ENCODE results near the gene ARL4D. TPM values are rescaled to one million over a fixed set of nuclear protein-coding genes. Genes with fewer than 3 reads are reported as not detected.

Gene ARL4D
- total and polyA plus RNA-seq, 8 donors = 1.2 to 3.9 (median 1.8) TPM

GRCh38 chr17:43380307-43380706 lies 18.5 kb upstream of the ARL4D start:
- no peaks in the 10 kb centered on the region for H3K36me3 ChIP-seq
- no peaks in the 10 kb centered on the region for H3K4me1 ChIP-seq
- no peak overlapping the region for H3K4me3 ChIP-seq
- TF ChIP-seq CTCF (IDR thresholded peaks at IDR 0.05) = no peak
- H3K27me3 ChIP-seq = no peaks in the 10 kb centered on the region
- no peak overlapping the region for H3K27ac ChIP-seq
- ATAC-seq (no peak), FAIRE-seq (no peak), DNase-seq (no peak)
- peaks cover 0 to 3% (median 0%) of the 10 kb centered on the region in 4 donors for H3K9me3 ChIP-seq
- intact Hi-C loops (cut with DNase I) = no loop called here
- WGBS, 2 donors = 97 to 100% methylated on average over 5 of the region's 5 CpGs

- H3K36me3 ChIP-seq = no peaks in the 10 kb centered on the region
- ATAC-seq = peak; percentile 83 to 95 (median 92)
- peaks cover 0 to 3% (median 0%) of the 10 kb centered on the region in 4 donors for H3K9me3 ChIP-seq
- H3K4me1 ChIP-seq = no peaks in the 10 kb centered on the region
- 34 to 43% methylated on average over 3 of the region's 3 CpGs for WGBS, 2 donors
- no peak overlapping the region for H3K4me3 ChIP-seq
- H3K27ac ChIP-seq = peak overlapping the region; percentile 18 to 68 (median 62)
- FAIRE-seq = no peak
- intact Hi-C loops (cut with DNase I) = no loop called here
- peak in 5 of 6 donors; percentile 82 to 93 (median 89) for DNase-seq
- H3K27me3 ChIP-seq = no peaks in the 10 kb centered on the region
- TF ChIP-seq CTCF (IDR thresholded peaks at IDR 0.05) = no peak
Observed at GRCh38 chr17:43381204-43381603, 17.6 kb upstream of the ARL4D start.

GRCh38 chr17:43381621-43382020 lies 17.2 kb upstream of the ARL4D start:
- peak; percentile 65 to 76 (median 73) for ATAC-seq

GRCh38 chr17:43382776-43383175 lies 16.0 kb upstream of the ARL4D start:
- no peak overlapping the region for H3K4me3 ChIP-seq
- intact Hi-C loops (cut with DNase I) = no loop called here
- H3K27ac ChIP-seq = no peak overlapping the region
- ATAC-seq (no peak), DNase-seq (no peak), FAIRE-seq (no peak)
- no peak for TF ChIP-seq CTCF (IDR thresholded peaks at IDR 0.05)
- peaks cover 0 to 6% (median 0%) of the 10 kb centered on the region in 3 donors for H3K4me1 ChIP-seq
- 89 to 98% methylated on average over 2 of the region's 2 CpGs for WGBS, 2 donors
- no peaks in the 10 kb centered on the region for H3K36me3 ChIP-seq
- H3K9me3 ChIP-seq = peaks cover 0 to 3% (median 0%) of the 10 kb centered on the region in 4 donors
- no peaks in the 10 kb centered on the region for H3K27me3 ChIP-seq

More at GRCh38 chr17:43381621-43382020, 17.2 kb upstream of the ARL4D start:
- intact Hi-C loops (cut with DNase I) = no loop called here
- FAIRE-seq = no peak
- Histone ChIP-seq H3K27ac (peak overlapping the region; percentile 18 to 68 (median 62)), H3K36me3 (no peaks in the 10 kb centered on the region), H3K9me3 (peaks cover 0 to 3% (median 0%) of the 10 kb centered on the region in 4 donors), H3K4me3 (no peak overlapping the region), H3K4me1 (no peaks in the 10 kb centered on the region), H3K27me3 (no peaks in the 10 kb centered on the region)
- TF ChIP-seq CTCF (IDR thresholded peaks at IDR 0.05) = no peak
- peak in 2 of 6 donors; percentile 58 to 61 for DNase-seq
- whole genome bisulfite sequencing, 2 donors = 37 to 49% methylated on average over 5 of the region's 5 CpGs

GRCh38 chr17:43383372-43383771 lies 15.4 kb upstream of the ARL4D start:
- ATAC-seq = no peak
- 86 to 98% methylated on average over 3 of the region's 3 CpGs for WGBS, 2 donors
- H3K27me3 ChIP-seq = no peaks in the 10 kb centered on the region
- no peak for TF ChIP-seq CTCF (IDR thresholded peaks at IDR 0.05)
- no peak overlapping the region for H3K27ac ChIP-seq
- FAIRE-seq = no peak
- no peaks in the 10 kb centered on the region for H3K36me3 ChIP-seq
- H3K4me1 ChIP-seq = peaks cover 0 to 7% (median 0%) of the 10 kb centered on the region in 3 donors
- peaks cover 0 to 3% (median 0%) of the 10 kb centered on the region in 4 donors for H3K9me3 ChIP-seq
- DNase-seq = no peak
- intact Hi-C loops (cut with DNase I) = no loop called here
- no peak overlapping the region for H3K4me3 ChIP-seq

Data from pancreas (tissue), 10 donors.